ENCODE measurements around the gene TBX4. TPM values are rescaled to one million over a fixed set of nuclear protein-coding genes. Genes with fewer than 3 reads are reported as not detected.

The TBX4 gene
- polyA plus RNA-seq, 1 donor (not counting 4 experiments of a cell fraction or from before 2014, with no cell fraction given), result 0.04 TPM

DNA sequence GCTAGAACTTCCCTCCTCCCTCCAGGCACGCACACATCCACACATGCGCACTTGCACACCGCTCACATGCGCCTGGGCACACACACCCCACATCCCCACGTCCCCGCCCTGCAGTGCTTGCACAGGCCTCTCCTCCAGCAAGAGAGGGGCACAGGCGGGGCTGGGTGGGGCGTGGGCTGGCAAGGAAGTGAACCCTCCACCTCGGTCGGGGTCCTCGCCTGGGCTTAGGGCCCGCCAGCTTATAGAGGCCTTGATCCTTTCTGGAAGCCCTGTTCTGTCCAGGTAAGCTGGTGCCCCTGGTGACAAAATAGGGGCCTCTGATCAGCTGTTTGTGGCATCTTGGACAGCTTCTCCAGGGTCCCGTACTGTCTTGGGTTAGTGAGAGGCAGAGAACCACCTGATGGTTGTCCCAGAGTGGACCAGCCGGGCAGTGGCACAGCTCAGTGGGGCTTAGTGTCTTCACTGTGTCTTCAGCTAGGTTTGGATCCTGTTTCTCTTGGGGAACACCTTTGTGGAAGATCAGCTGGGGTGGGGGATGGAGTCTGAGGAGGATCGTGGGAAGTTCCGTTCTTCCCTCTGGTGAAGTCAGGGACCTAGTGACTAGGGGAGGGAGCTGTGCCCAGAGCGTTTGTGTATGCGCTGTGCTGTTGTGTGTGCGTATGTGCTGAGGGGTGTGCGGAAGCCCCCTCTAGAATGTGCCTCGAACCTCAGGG is 12.1 kb downstream of the TBX4 start:
- dilution Hi-C loops (cut with MboI; ENCODE audit: extremely low pct_ligation_motif_present, low sequenced_read_pairs), result no loop called here

DNA sequence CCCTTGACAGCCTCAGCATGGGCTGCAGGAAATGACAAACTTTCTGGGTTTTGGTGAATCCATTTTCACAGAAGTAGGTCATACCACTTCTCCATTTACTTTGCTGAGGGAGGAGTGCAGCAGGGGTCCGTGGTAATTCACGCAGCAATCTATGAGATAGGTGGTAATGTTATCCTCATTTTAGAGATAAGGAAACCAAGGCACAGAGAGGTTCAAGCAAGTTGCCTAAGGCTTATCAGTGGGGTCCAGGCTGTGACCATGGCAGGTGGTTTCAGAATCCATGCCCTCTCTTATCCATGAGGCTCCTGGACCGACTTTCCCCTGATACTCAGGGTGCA is 12.6 kb downstream of the TBX4 start:
- H3K9me3 ChIP-seq (ENCODE audit: control insufficient read depth, low read depth, low read length), result no peaks in the 10 kb centered on the region
- H3K79me2 ChIP-seq (ENCODE audit: control insufficient read depth, insufficient read depth, low read length), result no peaks in the 10 kb centered on the region
- no peak overlapping the region for H3K4me3 ChIP-seq (ENCODE audit: control insufficient read depth in 2 of 3, extremely low read depth in 1 of 3, insufficient read depth in 2 of 3, low read depth in 1 of 3, low read length in 3 of 3)
- no peak overlapping the region for H3K4me2 ChIP-seq (ENCODE audit: control insufficient read depth, extremely low read depth, insufficient read depth, low read depth, low read length)
- H3K9ac ChIP-seq (ENCODE audit: control insufficient read depth, extremely low read depth, insufficient read depth, low read length), result no peak overlapping the region
- DNase-seq (ENCODE audit: low read depth, low spot score) (no peak), FAIRE-seq (no peak)
- no peaks in the 10 kb centered on the region for H3K4me1 ChIP-seq (ENCODE audit: control insufficient read depth, extremely low read depth, insufficient read depth, low read length)
- dilution Hi-C loops (cut with MboI; ENCODE audit: extremely low pct_ligation_motif_present, low sequenced_read_pairs), result no loop called here
- no peaks in the 10 kb centered on the region for H3K9me1 ChIP-seq (ENCODE audit: control insufficient read depth, extremely low read depth, insufficient read depth, low read length)
- no peak overlapping the region for H2AFZ ChIP-seq (ENCODE audit: control insufficient read depth, low read length)
- H4K20me1 ChIP-seq (ENCODE audit: control insufficient read depth, extremely low read depth, insufficient read depth, low read length), result no peaks in the 10 kb centered on the region
- H3K36me3 ChIP-seq (ENCODE audit: control insufficient read depth in 2 of 2, extremely low read depth in 1 of 2, insufficient read depth in 2 of 2, low read length in 2 of 2), result no peaks in the 10 kb centered on the region
- H3K27me3 ChIP-seq (ENCODE audit: control insufficient read depth, extremely low read depth, insufficient read depth, low read length), result peaks cover 20% of the 10 kb centered on the region
- no peak overlapping the region for H3K27ac ChIP-seq (ENCODE audit: control insufficient read depth, insufficient read depth, low read length)
- TF ChIP-seq, protein P1, sequence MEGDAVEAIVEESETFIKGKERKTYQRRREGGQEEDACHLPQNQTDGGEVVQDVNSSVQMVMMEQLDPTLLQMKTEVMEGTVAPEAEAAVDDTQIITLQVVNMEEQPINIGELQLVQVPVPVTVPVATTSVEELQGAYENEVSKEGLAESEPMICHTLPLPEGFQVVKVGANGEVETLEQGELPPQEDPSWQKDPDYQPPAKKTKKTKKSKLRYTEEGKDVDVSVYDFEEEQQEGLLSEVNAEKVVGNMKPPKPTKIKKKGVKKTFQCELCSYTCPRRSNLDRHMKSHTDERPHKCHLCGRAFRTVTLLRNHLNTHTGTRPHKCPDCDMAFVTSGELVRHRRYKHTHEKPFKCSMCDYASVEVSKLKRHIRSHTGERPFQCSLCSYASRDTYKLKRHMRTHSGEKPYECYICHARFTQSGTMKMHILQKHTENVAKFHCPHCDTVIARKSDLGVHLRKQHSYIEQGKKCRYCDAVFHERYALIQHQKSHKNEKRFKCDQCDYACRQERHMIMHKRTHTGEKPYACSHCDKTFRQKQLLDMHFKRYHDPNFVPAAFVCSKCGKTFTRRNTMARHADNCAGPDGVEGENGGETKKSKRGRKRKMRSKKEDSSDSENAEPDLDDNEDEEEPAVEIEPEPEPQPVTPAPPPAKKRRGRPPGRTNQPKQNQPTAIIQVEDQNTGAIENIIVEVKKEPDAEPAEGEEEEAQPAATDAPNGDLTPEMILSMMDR (optimal IDR thresholded peaks at IDR 0.05 in 1 of 3, IDR thresholded peaks at IDR 0.05 in 1 of 3, conservative IDR thresholded peaks at IDR 0.05 in 1 of 3; ENCODE audit: extremely low read depth in 1 of 3, insufficient read depth in 2 of 3, low read length in 3 of 3), result no peak
- TF ChIP-seq EZH2 (IDR thresholded peaks at IDR 0.05; ENCODE audit: low read length), result no peak

More for the DNA sequence above, 12.1 kb downstream of the TBX4 start:
- TF ChIP-seq, protein P1 (optimal IDR thresholded peaks at IDR 0.05 in 1 of 3, IDR thresholded peaks at IDR 0.05 in 1 of 3, conservative IDR thresholded peaks at IDR 0.05 in 1 of 3; ENCODE audit: extremely low read depth in 1 of 3, insufficient read depth in 2 of 3, low read length in 3 of 3), result no peak
- TF ChIP-seq EZH2 (IDR thresholded peaks at IDR 0.05; ENCODE audit: low read length), result no peak
- Histone ChIP-seq H3K79me2 (ENCODE audit: control insufficient read depth, insufficient read depth, low read length) (no peaks in the 10 kb centered on the region), H3K4me1 (ENCODE audit: control insufficient read depth, extremely low read depth, insufficient read depth, low read length) (no peaks in the 10 kb centered on the region), H3K9me3 (ENCODE audit: control insufficient read depth, low read depth, low read length) (no peaks in the 10 kb centered on the region), H3K27ac (ENCODE audit: control insufficient read depth, insufficient read depth, low read length) (no peak overlapping the region), H3K9ac (ENCODE audit: control insufficient read depth, extremely low read depth, insufficient read depth, low read length) (no peak overlapping the region), H3K9me1 (ENCODE audit: control insufficient read depth, extremely low read depth, insufficient read depth, low read length) (no peaks in the 10 kb centered on the region), H2AFZ (ENCODE audit: control insufficient read depth, low read length) (no peak overlapping the region), H3K4me2 (ENCODE audit: control insufficient read depth, extremely low read depth, insufficient read depth, low read depth, low read length) (no peak overlapping the region), H3K27me3 (ENCODE audit: control insufficient read depth, extremely low read depth, insufficient read depth, low read length) (peaks cover 20% of the 10 kb centered on the region), H4K20me1 (ENCODE audit: control insufficient read depth, extremely low read depth, insufficient read depth, low read length) (no peaks in the 10 kb centered on the region), H3K36me3 (ENCODE audit: control insufficient read depth in 2 of 2, extremely low read depth in 1 of 2, insufficient read depth in 2 of 2, low read length in 2 of 2) (no peaks in the 10 kb centered on the region), H3K4me3 (ENCODE audit: control insufficient read depth in 2 of 3, extremely low read depth in 1 of 3, insufficient read depth in 2 of 3, low read depth in 1 of 3, low read length in 3 of 3) (no peak overlapping the region)
- no peak for DNase-seq (ENCODE audit: low read depth, low spot score)
- no peak for FAIRE-seq
